Large intestine (tissue), 3 donors: ENCODE results near the gene FRMD4B. TPM values are rescaled to one million over a fixed set of nuclear protein-coding genes. Genes with fewer than 3 reads are reported as not detected.
A peak's percentile ranks its signal among the peaks of the same experiment; 100 is the strongest.

ENCODE experiments used
- DNase-seq, 2 donors: peaks; one replicate each; pipeline versions ENCODE4 v3.0.0 to v3.0.0-alpha.2; 2013
- H3K27ac ChIP-seq: one replicate; pipeline ENCODE4 v1.5.1; 2013; ENCODE audit warnings: low read length
- H3K27me3 ChIP-seq: 2 replicates; pipeline ENCODE4 v1.6.1; 2013; ENCODE audit warnings: low read length; ENCODE audit not compliant: control insufficient read depth, insufficient read depth
- H3K36me3 ChIP-seq: 2 replicates; pipeline ENCODE4 v1.6.1; 2013; ENCODE audit warnings: low read length; ENCODE audit not compliant: control insufficient read depth, insufficient read depth
- H3K4me1 ChIP-seq: one replicate; pipeline ENCODE4 v1.6.1; 2013; ENCODE audit warnings: low read length; ENCODE audit not compliant: control insufficient read depth, insufficient read depth
- H3K4me3 ChIP-seq: one replicate; pipeline ENCODE4 v1.5.1; 2013; ENCODE audit warnings: low read length
- H3K9me3 ChIP-seq: one replicate; pipeline ENCODE4 v1.6.1; 2013; ENCODE audit warnings: mild to moderate bottlenecking, low read depth, low read length, moderate library complexity; ENCODE audit not compliant: control insufficient read depth
- WGBS: methylation state at CpG from one replicate; pipeline ENCODE4 v1.1.5; 2013; ENCODE audit warnings: low lambda C conversion rate; ENCODE audit not compliant: insufficient coverage; 5-methylcytosine and 5-hydroxymethylcytosine counted together
- polyA plus RNA-seq: library from polyadenylated mRNA; unstranded; fragments of 120-200 nt; gene quantifications from one replicate; pipeline ENCODE4 v1.2.1, GENCODE V29; 2013

Gene FRMD4B
- polyA plus RNA-seq, 1 donor: 15.7 TPM

- no peak for DNase-seq
- Histone ChIP-seq H3K27ac (no peak overlapping the region), H3K27me3 (no peaks in the 10 kb centered on the region), H3K9me3 (no peaks in the 10 kb centered on the region), H3K4me1 (peaks cover 4% of the 10 kb centered on the region), H3K4me3 (no peak overlapping the region), H3K36me3 (peaks cover 6% of the 10 kb centered on the region)
- WGBS: 94% methylated on average over 2 of the region's 5 CpGs
Observed at GRCh38 chr3:69210068-69210730, 175.7 kb downstream of the FRMD4B start.

GRCh38 chr3:69209413-69209812 lies 176.5 kb downstream of the FRMD4B start:
- Histone ChIP-seq H3K4me1 (peaks cover 6% of the 10 kb centered on the region), H3K4me3 (no peak overlapping the region), H3K36me3 (peaks cover 6% of the 10 kb centered on the region), H3K27me3 (no peaks in the 10 kb centered on the region), H3K9me3 (no peaks in the 10 kb centered on the region), H3K27ac (no peak overlapping the region)
- DNase-seq: no peak

- Histone ChIP-seq H3K27ac (no peak overlapping the region), H3K36me3 (peaks cover 2% of the 10 kb centered on the region), H3K4me3 (no peak overlapping the region), H3K27me3 (no peaks in the 10 kb centered on the region), H3K9me3 (no peaks in the 10 kb centered on the region), H3K4me1 (peaks cover 8% of the 10 kb centered on the region)
- WGBS: 100% methylated on average over 1 of the region's 1 CpG
- DNase-seq: no peak
Observed at GRCh38 chr3:69207031-69207430, 178.9 kb downstream of the FRMD4B start.

- no peak for DNase-seq
- Histone ChIP-seq H3K36me3 (peaks cover 2% of the 10 kb centered on the region), H3K27me3 (no peaks in the 10 kb centered on the region), H3K9me3 (no peaks in the 10 kb centered on the region), H3K4me1 (peaks cover 14% of the 10 kb centered on the region), H3K4me3 (no peak overlapping the region), H3K27ac (no peak overlapping the region)
- WGBS: no CpG with 5 or more reads among the region's 1 CpG
Observed at GRCh38 chr3:69205385-69205784, 180.5 kb downstream of the FRMD4B start.

- H3K27ac ChIP-seq: no peak overlapping the region
Observed at GRCh38 chr3:69204315-69204957, 181.5 kb downstream of the FRMD4B start.

GRCh38 chr3:69203631-69204314 lies 182.1 kb downstream of the FRMD4B start:
- no peaks in the 10 kb centered on the region for H3K36me3 ChIP-seq
- no peaks in the 10 kb centered on the region for H3K27me3 ChIP-seq
- H3K4me3 ChIP-seq: no peak overlapping the region
- DNase-seq: peak in 1 of 2 donors; percentile 38
- no peaks in the 10 kb centered on the region for H3K9me3 ChIP-seq
- no peak overlapping the region for H3K27ac ChIP-seq
- H3K4me1 ChIP-seq: peaks cover 14% of the 10 kb centered on the region
- WGBS: 100% methylated on average over 1 of the region's 5 CpGs

More at GRCh38 chr3:69204315-69204957, 181.5 kb downstream of the FRMD4B start:
- DNase-seq: no peak
- Histone ChIP-seq H3K9me3 (no peaks in the 10 kb centered on the region), H3K4me1 (peaks cover 14% of the 10 kb centered on the region), H3K4me3 (no peak overlapping the region), H3K27me3 (no peaks in the 10 kb centered on the region), H3K36me3 (peaks cover 2% of the 10 kb centered on the region)
- 18% methylated on average over 2 of the region's 8 CpGs for WGBS

GRCh38 chr3:69201658-69202057 lies 184.2 kb downstream of the FRMD4B start:
- Histone ChIP-seq H3K4me1 (peaks cover 14% of the 10 kb centered on the region), H3K27ac (peak overlapping the region; percentile 50), H3K9me3 (no peaks in the 10 kb centered on the region), H3K36me3 (peaks cover 11% of the 10 kb centered on the region), H3K27me3 (no peaks in the 10 kb centered on the region), H3K4me3 (no peak overlapping the region)
- WGBS: no CpG with 5 or more reads among the region's 10 CpGs
- DNase-seq: peak in 1 of 2 donors; percentile 61

GRCh38 chr3:69200384-69201068 lies 185.4 kb downstream of the FRMD4B start:
- H3K4me1 ChIP-seq: peaks cover 14% of the 10 kb centered on the region
- H3K27me3 ChIP-seq: no peaks in the 10 kb centered on the region
- peak; percentile 51 to 87 for DNase-seq
- WGBS: 0% methylated on average over 2 of the region's 10 CpGs
- H3K36me3 ChIP-seq: peaks cover 14% of the 10 kb centered on the region
- no peaks in the 10 kb centered on the region for H3K9me3 ChIP-seq
- H3K27ac ChIP-seq: peak overlapping the region; percentile 85
- peak overlapping the region; percentile 31 for H3K4me3 ChIP-seq

- Histone ChIP-seq H3K9me3 (no peaks in the 10 kb centered on the region), H3K4me1 (peaks cover 14% of the 10 kb centered on the region), H3K27me3 (no peaks in the 10 kb centered on the region), H3K27ac (peak overlapping the region; percentile 85), H3K36me3 (peaks cover 19% of the 10 kb centered on the region), H3K4me3 (peak overlapping the region; percentile 31)
- WGBS: no CpG with 5 or more reads among the region's 6 CpGs
- DNase-seq: peak in 1 of 2 donors; percentile 42
Observed at GRCh38 chr3:69199942-69200341, 185.9 kb downstream of the FRMD4B start.

GRCh38 chr3:69197922-69198530 lies 187.9 kb downstream of the FRMD4B start:
- H3K36me3 ChIP-seq: peaks cover 33% of the 10 kb centered on the region
- peaks cover 6% of the 10 kb centered on the region for H3K4me1 ChIP-seq
- H3K27ac ChIP-seq: no peak overlapping the region
- H3K27me3 ChIP-seq: no peaks in the 10 kb centered on the region
- no peak overlapping the region for H3K4me3 ChIP-seq
- 90% methylated on average over 2 of the region's 8 CpGs for WGBS
- H3K9me3 ChIP-seq: no peaks in the 10 kb centered on the region
- DNase-seq: no peak
